RKO (cell line): Measurements from ENCODE around the gene PTGES.

ENCODE experiments used
- DNase-seq: peaks from one replicate; pipeline ENCODE4 v3.0.0-alpha.2; 2016; ENCODE audit warnings: low spot score

Gene PTGES

GRCh38 chr9:129740666-129741464 lies 12.0 kb downstream of the PTGES start:
- DNase-seq: no peak

- DNase-seq: no peak
These were observed 12.7 kb downstream of the PTGES start for GRCh38 chr9:129740174-129740573.

DNA sequence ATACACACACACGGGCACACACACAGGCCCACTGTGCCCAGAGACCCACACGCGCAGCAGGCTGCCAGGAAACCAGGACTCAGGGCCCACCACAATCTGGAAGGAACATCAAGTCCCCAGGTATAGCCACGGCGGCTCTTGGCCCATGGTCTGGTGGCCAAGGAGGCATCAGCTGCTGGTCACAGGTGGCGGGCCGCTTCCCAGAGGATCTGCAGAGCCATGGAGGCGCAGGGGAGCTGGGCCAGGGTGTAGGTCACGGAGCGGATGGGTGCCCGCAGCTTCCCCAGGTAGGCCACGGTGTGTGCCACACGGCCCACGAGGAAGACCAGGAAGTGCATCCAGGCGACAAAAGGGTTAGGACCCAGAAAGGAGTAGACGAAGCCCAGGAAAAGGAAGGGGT lies 13.4 kb downstream of the PTGES start:
- no peak for DNase-seq

- DNase-seq: peak; percentile 84
These were observed 15.2 kb downstream of the PTGES start for GRCh38 chr9:129737479-129738274.

DNA sequence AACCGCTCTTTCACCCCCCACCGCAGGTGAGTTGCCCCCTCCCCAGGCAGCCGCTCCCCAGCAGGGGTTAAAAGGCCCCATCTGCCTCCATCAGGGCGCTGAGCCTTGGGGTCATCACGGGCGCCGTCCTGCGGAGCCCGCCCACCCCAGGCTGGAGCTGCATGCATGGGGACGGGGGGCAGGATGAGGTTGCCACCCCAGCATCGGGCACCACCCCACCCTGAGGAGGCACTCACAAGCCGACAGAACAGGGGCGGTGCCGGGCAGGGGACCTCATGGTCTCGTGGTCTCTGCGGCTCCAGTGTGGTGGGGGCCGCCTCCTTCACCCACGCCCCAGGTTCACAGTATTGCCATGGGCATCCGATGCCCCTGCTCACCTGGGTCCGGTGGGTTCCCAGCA lies 16.5 kb downstream of the PTGES start:
- DNase-seq: no peak

DNA sequence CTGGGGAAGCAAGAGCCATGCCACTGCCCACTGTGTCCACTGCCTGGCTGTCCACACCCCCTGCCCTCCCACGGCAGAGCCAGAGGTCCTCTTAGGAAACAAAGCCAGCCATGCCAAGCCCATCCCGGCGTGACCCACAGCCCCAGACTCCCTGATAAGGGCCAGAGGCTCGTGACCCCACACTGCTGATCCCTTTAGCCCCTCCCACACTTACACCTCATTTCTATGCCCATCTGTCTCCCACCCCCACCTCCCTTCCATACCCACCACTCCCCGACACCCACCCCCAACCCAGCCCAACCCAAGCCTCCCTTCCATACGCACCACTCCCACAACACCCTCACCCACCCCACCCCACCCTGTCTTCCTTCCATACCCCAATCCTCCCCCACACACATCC lies 17.3 kb downstream of the PTGES start:
- DNase-seq: no peak

DNA sequence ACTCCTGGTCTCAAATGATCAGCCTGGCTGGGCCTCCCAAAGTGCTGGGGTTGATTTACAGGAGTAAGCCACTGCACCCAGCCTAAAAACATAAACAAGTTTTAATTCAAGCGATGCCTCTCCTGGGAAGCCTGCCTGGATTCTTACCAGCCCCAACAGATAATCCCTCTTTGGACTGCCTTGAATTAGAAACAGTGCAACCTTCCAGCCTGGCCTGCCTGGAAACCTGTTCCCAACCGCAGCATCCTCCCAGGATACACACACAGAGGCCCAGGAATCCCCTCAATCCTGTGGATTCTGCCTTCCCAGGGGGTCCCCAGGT lies 19.2 kb downstream of the PTGES start:
- DNase-seq: no peak

DNA sequence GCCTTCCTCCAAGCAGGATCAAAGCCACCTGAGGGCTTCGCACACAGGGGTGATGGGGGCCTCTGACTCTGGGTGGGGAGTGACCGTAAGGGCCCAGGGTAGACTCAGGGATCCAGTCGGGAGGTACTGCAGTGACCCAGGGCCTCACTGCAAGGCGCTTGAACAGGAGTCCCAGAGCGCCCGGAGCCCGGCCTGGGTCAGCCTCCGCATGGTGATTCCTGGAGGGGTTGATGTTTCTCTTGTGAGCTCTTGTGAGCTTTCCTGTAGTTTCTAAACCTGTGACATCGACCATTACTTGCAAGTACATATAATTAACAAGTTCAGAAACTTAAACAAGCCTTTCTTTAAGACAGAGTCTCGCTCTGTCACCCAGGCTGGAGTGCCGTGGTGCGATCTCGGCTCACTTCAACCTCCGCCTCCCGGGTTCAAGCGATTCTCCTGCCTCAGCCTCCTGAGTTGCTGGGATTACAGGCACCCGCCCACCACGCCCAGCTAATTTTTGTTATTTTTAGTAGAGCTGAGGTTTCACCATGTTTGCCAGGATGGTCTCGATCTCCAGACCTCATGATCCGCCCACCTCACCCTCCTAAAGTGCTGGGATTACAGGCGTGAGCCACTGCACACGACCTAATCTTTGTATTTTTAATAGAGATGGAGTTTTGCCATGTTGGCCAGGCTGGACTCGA lies 19.8 kb downstream of the PTGES start:
- no peak for DNase-seq

DNA sequence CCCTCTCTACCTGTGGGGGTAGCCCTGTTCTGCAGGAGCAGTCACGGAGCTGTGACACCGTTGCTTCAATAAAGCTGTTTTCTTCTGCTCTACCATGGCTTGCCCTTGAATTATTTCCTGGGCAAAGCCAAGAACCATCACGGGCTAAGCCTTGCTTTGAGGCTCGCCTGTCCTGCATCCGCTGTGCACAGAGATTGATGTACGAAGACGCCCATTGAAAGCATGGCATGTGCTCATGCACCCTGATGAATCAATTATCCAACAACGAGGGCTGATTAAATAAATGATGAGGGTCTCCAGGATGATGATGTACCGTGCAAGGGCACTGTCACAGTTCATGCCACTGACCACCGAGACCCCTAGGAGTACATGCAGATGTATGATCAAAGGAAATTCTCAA lies 20.7 kb downstream of the PTGES start:
- no peak for DNase-seq

GRCh38 chr9:129731477-129732085 lies 21.3 kb downstream of the PTGES start:
- DNase-seq: no peak

- no peak for DNase-seq
These were observed 24.1 kb downstream of the PTGES start for GRCh38 chr9:129728744-129729143.

DNA sequence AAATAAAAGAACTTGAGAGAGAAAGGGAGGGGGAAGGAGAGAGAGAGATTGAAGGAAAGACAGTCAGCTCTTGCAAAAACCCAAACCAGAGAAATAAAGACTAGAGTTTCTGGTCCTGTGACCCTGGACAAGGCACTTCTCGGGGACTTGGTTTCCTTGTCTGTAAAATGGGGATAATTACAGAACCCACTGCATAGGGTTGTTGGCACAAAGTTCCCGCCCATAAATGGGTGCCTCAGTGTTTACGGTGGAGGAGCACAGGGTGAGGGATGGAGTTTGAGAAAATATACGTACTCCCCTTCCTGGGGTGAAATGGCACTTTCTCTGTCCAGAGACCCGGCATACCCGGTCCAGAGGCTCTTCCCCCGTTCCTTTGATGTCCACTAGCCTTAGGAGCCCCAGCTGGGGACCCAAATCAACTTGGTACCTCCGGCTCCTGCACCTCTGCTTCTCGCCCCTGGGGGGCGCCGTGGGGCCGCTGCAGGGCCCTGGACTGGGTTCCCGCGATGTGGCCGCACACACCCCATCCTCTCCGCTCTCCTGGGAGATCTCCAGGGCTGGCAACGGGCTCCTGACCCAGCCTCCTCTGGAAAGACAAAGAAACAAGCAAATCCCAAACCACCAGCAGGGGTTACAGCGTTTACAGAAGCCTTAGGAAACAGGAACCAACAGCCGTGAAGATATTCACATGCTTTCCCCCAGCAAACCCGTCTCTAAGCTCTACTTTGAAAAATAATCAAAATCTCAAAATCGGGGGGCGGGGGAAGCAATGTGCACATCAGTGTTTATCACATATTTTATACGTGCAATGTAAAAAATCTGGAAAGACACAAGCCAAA lies 26.3 kb downstream of the PTGES start:
- DNase-seq: peak; percentile 87

DNA sequence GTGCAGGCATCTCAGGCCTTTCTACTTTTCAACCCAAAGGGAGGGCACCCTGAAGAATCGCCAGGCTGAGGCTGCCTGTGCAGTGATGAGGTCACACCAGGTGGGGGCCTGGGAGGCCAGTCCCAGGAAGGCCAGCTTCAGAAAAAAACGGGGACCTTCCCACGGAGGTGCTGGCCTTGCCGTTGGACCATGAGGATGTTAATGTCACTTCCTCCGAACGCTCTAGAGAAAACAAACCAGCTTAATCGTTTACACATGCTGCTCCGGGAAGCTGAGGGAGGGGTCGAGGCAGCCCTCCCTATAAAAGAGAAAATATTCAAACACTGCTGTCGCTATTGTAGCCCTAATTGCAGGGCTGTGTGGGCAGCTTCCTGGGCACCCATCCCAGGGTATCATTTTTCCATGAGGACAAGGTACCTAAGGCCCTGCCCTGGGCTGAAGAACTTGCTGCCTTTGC lies 27.0 kb downstream of the PTGES start:
- DNase-seq: no peak

- no peak for DNase-seq
These were observed 28.2 kb downstream of the PTGES start for GRCh38 chr9:129724456-129725190.

DNA sequence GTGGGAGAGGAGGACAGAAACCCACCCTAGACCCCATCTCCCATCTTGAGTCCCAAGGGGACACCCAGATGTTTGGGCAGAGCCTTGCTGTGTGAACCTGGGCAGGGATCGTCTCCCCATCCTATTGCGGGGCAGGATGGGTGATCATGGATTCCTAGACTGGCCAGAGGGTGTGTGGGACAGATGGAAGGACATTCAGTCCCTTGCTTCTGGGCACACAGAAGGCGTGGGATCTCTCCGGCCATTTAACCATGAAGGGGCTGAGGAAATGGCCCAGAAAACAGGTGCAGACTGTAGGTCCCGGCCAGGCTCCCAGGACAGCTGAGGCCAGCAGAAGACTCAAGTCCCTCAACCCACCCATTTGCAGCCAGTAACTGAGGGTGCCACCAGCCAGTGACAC lies 29.9 kb downstream of the PTGES start:
- DNase-seq: no peak

DNA sequence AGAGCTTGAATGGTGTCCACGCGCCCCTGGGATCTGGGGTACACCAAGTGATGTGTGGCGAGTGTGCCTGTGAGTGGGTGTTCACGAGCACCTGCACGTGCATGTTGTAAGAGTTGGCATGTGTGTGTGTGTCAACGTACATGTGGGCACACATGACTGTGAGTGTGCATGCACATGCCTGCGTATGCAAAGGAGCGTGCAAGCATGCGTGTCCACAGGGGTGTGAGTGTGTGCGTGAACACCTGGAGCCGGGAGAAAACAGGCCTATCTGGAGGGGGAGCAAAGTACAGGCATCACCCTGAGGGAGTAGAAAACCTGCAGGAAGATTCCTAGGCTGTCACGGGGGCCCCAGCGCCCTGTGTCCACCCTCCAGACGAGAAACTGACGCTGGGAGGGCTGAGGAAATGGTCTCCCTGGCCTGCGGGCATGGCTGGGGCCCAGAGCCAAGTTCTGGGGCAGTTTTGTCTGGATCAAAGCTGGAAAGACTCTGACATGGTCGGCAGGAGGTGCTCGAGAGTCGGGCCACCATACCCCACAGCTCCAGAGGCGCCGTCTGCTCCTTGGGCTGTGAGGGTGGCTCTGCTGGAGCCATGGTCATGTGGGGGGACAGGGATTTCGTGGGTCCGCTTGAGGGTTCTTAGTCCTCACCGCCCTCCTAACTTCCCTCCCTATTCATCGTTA lies 31.8 kb downstream of the PTGES start:
- DNase-seq: peak; percentile 47

DNA sequence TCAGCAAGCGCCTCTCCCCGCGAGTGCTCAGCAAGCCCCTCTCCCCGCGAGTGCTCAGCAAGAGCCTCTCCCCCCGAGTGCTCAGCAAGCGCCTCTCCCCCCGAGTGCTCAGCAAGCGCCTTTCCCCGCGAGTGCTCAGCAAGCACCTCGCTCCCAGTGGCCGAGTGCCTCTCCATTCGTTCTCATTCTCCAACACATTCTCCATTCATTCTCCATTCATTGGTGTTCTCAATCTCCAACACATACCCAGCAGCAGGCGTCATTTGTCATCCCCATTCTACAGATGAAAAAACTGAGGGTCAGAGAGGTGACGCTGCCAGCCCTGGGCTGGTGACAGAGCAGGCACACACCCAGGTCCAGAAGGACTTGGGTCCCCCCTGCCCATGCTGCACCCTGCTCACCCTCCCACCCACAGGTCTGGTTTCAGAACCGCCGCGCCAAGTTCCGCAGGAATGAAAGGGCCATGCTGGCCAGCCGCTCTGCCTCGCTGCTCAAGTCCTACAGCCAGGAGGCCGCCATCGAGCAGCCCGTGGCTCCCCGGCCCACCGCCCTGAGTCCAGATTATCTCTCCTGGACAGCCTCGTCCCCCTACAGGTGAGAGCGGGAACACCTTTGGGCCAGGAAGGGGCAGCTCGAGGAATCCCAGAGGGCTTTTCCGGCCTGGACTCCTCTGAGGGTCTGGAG lies 32.5 kb downstream of the PTGES start:
- DNase-seq: no peak

GRCh38 chr9:129719135-129719534 lies 33.7 kb downstream of the PTGES start:
- DNase-seq: no peak

DNA sequence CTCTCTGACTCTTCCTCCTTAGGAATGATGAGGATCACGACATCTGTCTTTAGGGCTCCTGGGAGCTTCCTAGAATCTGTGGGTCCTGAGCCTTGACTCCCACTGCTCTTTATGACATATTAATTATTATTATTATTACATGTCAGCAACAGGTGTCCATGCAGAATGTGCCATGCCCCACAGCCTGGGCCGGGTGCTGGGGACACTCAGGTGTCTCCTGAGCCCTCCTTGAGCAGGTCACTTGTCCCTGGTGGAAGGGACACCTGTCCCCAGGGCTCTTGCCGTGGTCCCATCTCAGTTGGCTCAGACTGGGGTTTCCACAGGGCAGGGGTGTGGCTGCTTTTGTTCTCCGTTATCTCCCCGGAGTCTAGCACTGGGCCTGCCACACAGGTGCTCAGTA lies 34.2 kb downstream of the PTGES start:
- DNase-seq: no peak

DNA sequence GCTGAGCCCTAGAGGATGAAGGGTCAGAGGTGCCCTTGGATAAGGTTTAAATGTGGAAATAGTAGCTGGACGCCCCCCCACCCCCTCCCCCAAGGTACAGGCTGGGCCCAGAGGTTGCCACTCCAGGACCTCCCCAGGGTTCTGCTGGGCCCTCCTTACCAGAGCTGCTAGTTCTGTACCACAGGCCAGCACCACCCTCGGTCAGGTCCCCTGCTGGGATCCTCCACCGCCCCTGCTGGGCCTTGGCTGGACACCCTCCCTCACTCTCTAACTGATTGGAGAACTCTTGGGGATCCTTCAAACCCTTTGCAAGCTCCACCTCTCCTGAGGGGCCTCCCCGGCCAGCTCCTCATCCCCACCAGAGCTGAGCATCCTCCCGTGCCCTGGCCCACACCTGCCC lies 34.9 kb downstream of the PTGES start:
- no peak for DNase-seq
